GM18526 (cell line): Measurements from ENCODE around the gene TBC1D1.

Source experiments
- POLR2A ChIP-seq: IDR thresholded peaks from 3 replicates; pipeline ENCODE4 v1.6.1; 2011; ENCODE audit not compliant: insufficient read length; ENCODE audit errors: extremely low read depth

Gene TBC1D1

GRCh38 chr4:38128478-38129459 is 237.9 kb downstream of the TBC1D1 start:
- no peak for TF ChIP-seq POLR2A

GRCh38 chr4:38129460-38130227 is 238.8 kb downstream of the TBC1D1 start:
- no peak for TF ChIP-seq POLR2A

- no peak for TF ChIP-seq POLR2A
Observed at GRCh38 chr4:38130884-38131283, 240.0 kb downstream of the TBC1D1 start.

GRCh38 chr4:38131371-38132091 is 240.6 kb downstream of the TBC1D1 start:
- TF ChIP-seq POLR2A: no peak

GRCh38 chr4:38132107-38132673 is 241.3 kb downstream of the TBC1D1 start:
- no peak for TF ChIP-seq POLR2A

- TF ChIP-seq POLR2A: no peak
Observed at GRCh38 chr4:38132843-38133662, 242.2 kb downstream of the TBC1D1 start.

- no peak for TF ChIP-seq POLR2A
Observed at GRCh38 chr4:38133711-38134480, 243.0 kb downstream of the TBC1D1 start.

- no peak for TF ChIP-seq POLR2A
Observed at GRCh38 chr4:38135201-38135600, 244.3 kb downstream of the TBC1D1 start.

GRCh38 chr4:38136604-38137003 is 245.7 kb downstream of the TBC1D1 start:
- no peak for TF ChIP-seq POLR2A

- no peak for TF ChIP-seq POLR2A
Observed at GRCh38 chr4:38137080-38137479, 246.2 kb downstream of the TBC1D1 start.

- TF ChIP-seq POLR2A: no peak
Observed at GRCh38 chr4:38138363-38138762, 247.5 kb downstream of the TBC1D1 start.

GRCh38 chr4:38139187-38139586 is 248.3 kb downstream of the TBC1D1 start:
- TF ChIP-seq POLR2A: no peak

- no peak for TF ChIP-seq POLR2A
Observed at GRCh38 chr4:38140643-38141203, 249.8 kb downstream of the TBC1D1 start.
